Activated CD8-positive, alpha-beta memory T cell treated with anti-CD3 and anti-CD28 coated beads for 1 hour (primary cell): ENCODE measurements around the gene UBA1.
"Not testable (repeated sequence)": the region's sequence is repeated elsewhere in the genome, so short reads cannot be mapped to it uniquely, and the experiment has no call there.

Experiments used
- DNase-seq, 2 donors: peaks; one replicate each; pipeline ENCODE4 v3.0.0-alpha.2; 2020; ENCODE audit warnings: low read depth in 1 of 2; ENCODE audit errors: extremely low read depth in 1 of 2

UBA1 gene

DNA sequence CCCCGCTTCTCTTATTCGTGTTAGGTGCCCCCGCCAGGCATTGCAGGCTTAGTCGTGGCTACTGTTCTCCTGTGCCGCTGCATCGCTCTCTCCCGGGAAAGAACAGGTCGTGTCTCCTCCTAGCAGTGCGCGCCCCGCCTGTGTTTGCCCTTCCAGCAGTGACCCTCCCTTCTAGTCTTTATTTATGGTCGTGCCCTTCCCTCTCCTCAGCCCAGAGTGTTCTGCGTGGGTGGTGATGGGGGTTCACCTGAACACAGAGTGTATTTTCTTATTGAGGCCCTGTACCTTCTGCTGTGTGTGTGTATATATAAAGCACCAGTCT, 54.3 kb downstream of the UBA1 start:
- DNase-seq, result no peak

DNA sequence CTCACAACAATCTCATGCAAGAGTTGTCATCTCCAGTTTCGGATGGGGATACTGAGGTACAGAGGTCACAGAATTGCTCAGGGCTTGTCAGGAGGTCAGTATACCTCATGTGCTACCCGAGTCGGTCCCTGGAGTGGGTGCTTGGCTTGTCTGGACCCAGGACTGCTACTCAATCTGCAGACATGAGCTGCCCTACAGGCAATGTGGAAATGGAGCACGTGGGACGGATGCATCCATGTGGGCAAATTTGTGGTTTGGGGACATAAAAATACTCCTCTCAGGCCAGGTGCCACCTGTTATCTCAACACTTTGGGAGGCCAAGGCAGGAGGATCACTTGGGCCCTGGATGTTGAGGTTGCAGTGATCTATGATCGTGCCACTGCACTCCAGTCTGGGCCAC, 54.9 kb downstream of the UBA1 start:
- no peak for DNase-seq

DNA sequence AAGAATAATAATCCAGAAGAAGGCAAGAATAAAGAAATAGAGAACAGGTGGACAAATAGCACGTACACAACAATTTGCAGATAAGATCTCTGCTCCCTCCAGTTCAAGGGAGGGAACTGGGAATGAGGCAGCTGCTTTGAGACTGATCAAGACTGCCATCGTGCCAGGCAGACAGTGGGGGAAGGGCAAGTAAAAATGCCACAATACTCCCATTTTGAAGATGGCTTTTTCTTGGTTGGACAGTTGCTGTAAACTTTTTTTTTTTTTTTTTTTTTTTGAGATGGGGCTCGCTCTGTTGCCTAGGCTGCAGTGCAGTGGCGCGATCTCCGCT, 56.4 kb downstream of the UBA1 start:
- no peak for DNase-seq

DNA sequence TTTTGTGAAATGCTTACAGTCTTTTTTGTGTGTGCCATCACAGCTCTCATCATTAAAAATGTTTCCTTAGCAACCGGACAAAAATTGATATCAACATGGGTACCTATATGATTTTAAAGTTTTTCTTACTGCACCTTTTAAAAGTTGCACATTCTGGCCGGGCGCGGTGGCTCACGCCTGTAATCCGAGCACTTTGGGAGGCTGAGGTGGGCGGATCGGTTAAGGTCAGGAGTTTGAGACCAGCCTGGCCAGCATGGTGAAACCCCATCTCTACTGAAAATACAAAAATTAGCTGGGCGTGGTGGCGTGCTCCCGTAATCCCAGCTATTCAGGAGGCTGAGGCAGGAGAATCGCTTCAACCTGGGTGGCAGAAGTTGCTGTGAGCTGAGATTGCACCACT, 64.0 kb downstream of the UBA1 start:
- DNase-seq, result not testable (repeated sequence)
